ENCODE results near the gene NKAPL. TPM values are rescaled to one million over a fixed set of nuclear protein-coding genes. Genes with fewer than 3 reads are reported as not detected.

NKAPL gene
- total and polyA plus RNA-seq, 2 of the 8 experiments (the other 6 are each of a cell fraction or from before 2014, with no cell fraction given) = 0.08 TPM; not detected in 1

DNA sequence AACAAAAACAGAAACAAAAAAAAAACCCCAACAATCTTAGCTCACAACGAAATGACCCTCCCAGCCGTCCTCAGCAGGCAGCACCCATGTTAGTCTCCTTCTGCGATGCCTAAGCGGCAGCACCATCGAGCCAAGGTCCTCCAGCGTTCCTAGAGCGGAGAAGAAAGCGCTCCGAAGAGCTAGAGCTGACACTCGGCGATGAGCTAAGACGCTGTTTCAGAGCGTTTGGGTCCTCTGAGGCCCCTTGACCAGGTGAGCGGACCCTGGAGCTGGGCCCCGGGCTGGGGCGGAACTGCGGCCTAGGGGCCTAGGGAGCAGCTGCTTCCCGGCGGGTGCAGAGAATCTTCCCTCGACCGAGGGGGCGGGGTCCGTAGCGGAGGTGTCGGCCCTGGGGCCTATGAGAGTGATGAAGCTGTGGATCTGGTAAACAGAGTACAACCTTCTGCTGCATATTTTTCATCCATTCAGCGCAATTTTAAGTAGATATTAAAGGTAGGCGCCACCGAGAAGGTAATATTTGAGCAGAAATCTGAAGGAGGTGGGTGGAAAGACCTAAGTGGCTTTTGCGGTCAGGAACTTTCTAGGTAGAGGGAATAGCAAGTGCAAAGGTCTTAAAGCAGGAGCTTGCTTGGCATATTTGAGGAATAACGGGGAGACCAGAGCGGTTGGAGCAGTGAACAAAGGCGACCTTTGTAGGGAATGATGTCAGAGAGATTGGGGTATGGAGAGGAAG lies 8.0 kb downstream of the NKAPL start, which contains the start of gene ZSCAN26 (continued):
- TF ChIP-seq GTF2F1 (IDR thresholded peaks at IDR 0.05; ENCODE audit: borderline replicate concordance, low read depth, low read length) (no peak), PHF8 (conservative IDR thresholded peaks at IDR 0.05; ENCODE audit: low read depth, low read length) (peak; percentile 84), KDM1A (IDR thresholded peaks at IDR 0.05; ENCODE audit: borderline replicate concordance, low read length) (no peak), EP300 (IDR thresholded peaks at IDR 0.05; ENCODE audit: borderline replicate concordance in 1 of 2, low read depth in 2 of 2, low read length in 2 of 2) (no peak), CEBPB (IDR thresholded peaks at IDR 0.05; ENCODE audit: low read depth, low read length) (no peak), RAD21 (IDR thresholded peaks at IDR 0.05 in 1 of 2, conservative IDR thresholded peaks at IDR 0.05 in 1 of 2; ENCODE audit: low read depth in 2 of 2, low read length in 2 of 2) (no peak), SIN3A (conservative IDR thresholded peaks at IDR 0.05 in 1 of 2, IDR thresholded peaks at IDR 0.05 in 1 of 2; ENCODE audit: low read depth in 1 of 2, low read length in 2 of 2) (peak; percentile 44 to 88; a peak in 2 of 4 replicates), RFX5 (IDR thresholded peaks at IDR 0.05; ENCODE audit: borderline replicate concordance, low read depth, low read length) (no peak), SP2 (IDR thresholded peaks at IDR 0.05; ENCODE audit: low read length) (peak; percentile 97), TCF12 (IDR thresholded peaks at IDR 0.05; ENCODE audit: low read depth, low read length) (peak; percentile 17; the same call in 1 of the 2 replicates), FOSL1 (IDR thresholded peaks at IDR 0.05; ENCODE audit: insufficient read depth, low read depth, low read length) (no peak), SIX5 (IDR thresholded peaks at IDR 0.05; ENCODE audit: low read depth, low read length) (no peak), POLR2A (IDR thresholded peaks at IDR 0.05; ENCODE audit: control extremely low read depth in 1 of 2, low read depth in 2 of 2, low read length in 2 of 2) (peak; percentile 65 to 93), MAFK (IDR thresholded peaks at IDR 0.05; ENCODE audit: low read depth, low read length) (no peak), EZH2 (IDR thresholded peaks at IDR 0.05; ENCODE audit: low read depth, low read length, severe bottlenecking) (no peak), SIRT6 (IDR thresholded peaks at IDR 0.05; ENCODE audit: low read length) (no peak), KDM4A (IDR thresholded peaks at IDR 0.05; ENCODE audit: low read depth, low read length, severe bottlenecking) (peak; percentile 43), USF2 (IDR thresholded peaks at IDR 0.05; ENCODE audit: low read length) (no peak), TBP (IDR thresholded peaks at IDR 0.05; ENCODE audit: low read depth, low read length) (peak; percentile 92), BCL11A (IDR thresholded peaks at IDR 0.05; ENCODE audit: low read depth in 2 of 2, low read length in 2 of 2) (no peak), HDAC6 (IDR thresholded peaks at IDR 0.05; ENCODE audit: low read depth, low read length) (no peak), RBBP5 (IDR thresholded peaks at IDR 0.05; ENCODE audit: borderline replicate concordance, low read depth, low read length) (peak; percentile 68; the same call in 1 of the 2 replicates)

Measured in H1 (cell line).